Testis (tissue), 3 donors: ENCODE results near the gene CEMIP2. TPM values are rescaled to one million over a fixed set of nuclear protein-coding genes. Genes with fewer than 3 reads are reported as not detected.

Experiments used
- DNase-seq: peaks from one replicate; pipeline ENCODE4 v3.0.0-alpha.2; 2019
- H3K27ac ChIP-seq, 2 donors: fragments of 200-600 bp; sonication (generic); one replicate each; pipeline ENCODE4 v1.5.1; 2019
- H3K27me3 ChIP-seq: fragments of 200-600 bp; sonication (generic); one replicate; pipeline ENCODE4 v1.5.1; 2019
- H3K36me3 ChIP-seq: fragments of 200-600 bp; sonication (generic); one replicate; pipeline ENCODE4 v1.5.1; 2017; ENCODE audit warnings: low read depth; ENCODE audit errors: missing control alignments
- H3K4me1 ChIP-seq: fragments of 200-600 bp; sonication (generic); one replicate; pipeline ENCODE4 v1.5.1; 2019
- H3K4me3 ChIP-seq, 2 donors: fragments of 200-600 bp; sonication (generic); one replicate each; pipeline ENCODE4 v1.5.1; 2017 to 2019
- H3K9me3 ChIP-seq: fragments of 200-600 bp; sonication (generic); one replicate; pipeline ENCODE4 v1.5.1; 2017
- POLR2A ChIP-seq: fragments of 450-650 bp; IDR thresholded peaks from one replicate; pipeline ENCODE4 v1.6.1; 2017; ENCODE audit warnings: antibody characterized with exemption, mild to moderate bottlenecking, moderate library complexity
- WGBS, 2 donors: methylation state at CpG; one replicate each; pipeline ENCODE4 v1.1.5; 2018; 5-methylcytosine and 5-hydroxymethylcytosine counted together
- intact Hi-C: fragments of 100-400 bp; cut with DNase I; formaldehyde crosslinking; loops from one replicate; pipeline ENCODE4 v1.15.1; 2023; ENCODE audit warnings: low total_unique reads
- polyA plus RNA-seq: library from polyadenylated mRNA; stranded (reverse); fragments of 350-450 nt; fragmentation: Illumina TruSeq; extraction: RNeasy Lipid Tissue Mini Kit (QIAGEN cat#74804); gene quantifications from one replicate; pipeline ENCODE4 v1.2.3, GENCODE V29; 2014; ENCODE audit warnings: low read depth, low replicate concordance; ENCODE audit not compliant: insufficient read depth
- total RNA-seq, 2 donors: library from RNA; depleted of rRNA; stranded (reverse); fragments of >200 nt; gene quantifications; one replicate each; pipeline ENCODE4 v1.2.3, GENCODE V29; 2016
- TF ChIP-seq, protein P1 (sequence below), 3 experiments: fragments of 450-650 bp in 2 of 3; fragments of 200-600 bp in 1 of 3; sonication (generic) in 1 of 3; IDR thresholded peaks; one replicate each; pipeline ENCODE4 v1.5.1; 2016 to 2019; ENCODE audit warnings: antibody characterized with exemption in 3 of 3, mild to moderate bottlenecking in 2 of 3, moderate library complexity in 1 of 3

The CEMIP2 gene
- total and polyA plus RNA-seq, 3 donors from 2014 or later: 18.3 to 146 (median 109) TPM

DNA sequence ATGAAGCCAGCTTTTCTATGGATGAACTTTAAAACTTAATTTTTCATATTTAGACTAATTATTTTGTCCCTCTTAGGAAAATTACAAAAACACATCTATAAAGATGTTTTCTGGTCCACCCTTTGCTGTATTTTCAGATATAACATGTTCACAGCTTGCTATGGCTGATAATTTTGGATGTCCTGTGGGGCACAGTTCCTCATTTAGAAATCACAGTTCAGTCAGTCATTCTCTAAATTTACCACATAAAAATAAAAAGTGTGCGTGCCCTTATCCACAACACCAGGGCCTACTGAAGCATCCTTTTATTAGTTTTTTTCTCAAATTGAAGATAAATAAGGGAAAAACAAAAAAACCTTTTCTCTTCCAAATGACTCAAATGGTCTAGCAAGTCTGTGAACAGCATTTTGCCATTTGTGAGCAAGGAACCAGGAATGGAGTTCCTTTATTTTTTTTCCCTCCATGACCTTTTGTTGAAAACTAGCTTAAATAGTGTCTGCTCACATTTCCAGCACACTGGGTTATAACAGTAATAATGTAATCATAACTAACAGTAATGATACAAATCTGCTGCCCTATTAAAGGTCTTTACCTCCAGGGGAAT lies 87.1 kb downstream of the CEMIP2 start:
- no peak for DNase-seq
- Histone ChIP-seq H3K4me3 (no peak overlapping the region), H3K4me1 (no peaks in the 10 kb centered on the region)

DNA sequence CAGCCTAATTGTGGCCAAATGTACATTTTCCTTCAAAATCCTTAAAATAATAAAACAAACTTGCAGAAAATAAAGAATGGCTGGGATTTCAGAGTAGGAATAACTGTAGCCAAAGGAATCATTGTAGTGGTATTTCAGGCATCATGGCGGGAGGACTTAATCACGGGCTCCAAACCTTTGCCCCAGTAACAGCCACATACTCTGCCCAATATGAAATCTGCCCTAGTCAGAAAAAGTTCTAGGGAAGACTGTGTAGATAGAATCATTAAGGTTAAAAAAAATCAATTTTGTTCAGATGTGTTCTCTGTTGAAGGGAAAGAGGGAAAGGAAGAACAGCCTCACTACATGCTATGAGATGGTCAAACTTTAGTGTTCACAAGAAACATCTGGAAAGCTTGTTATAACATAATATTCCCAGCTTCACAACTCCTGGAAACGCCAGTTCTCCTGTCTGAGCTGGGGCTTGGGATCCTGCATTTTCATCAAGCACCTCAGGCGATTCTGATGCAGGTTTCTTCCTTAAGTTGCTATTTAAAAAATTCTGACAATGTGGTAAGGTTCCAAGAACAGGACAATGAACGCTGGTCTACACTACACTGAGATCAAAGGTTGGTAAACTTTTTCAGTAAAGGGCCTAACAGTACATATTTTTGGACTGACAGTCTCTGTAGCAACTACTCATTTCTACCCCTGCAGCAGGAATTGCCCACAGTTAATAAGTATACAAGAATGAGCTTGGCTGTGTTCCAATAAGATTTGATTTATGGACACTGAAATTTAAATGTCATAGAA lies 87.9 kb downstream of the CEMIP2 start:
- Histone ChIP-seq H3K36me3 (no peaks in the 10 kb centered on the region), H3K9me3 (no peaks in the 10 kb centered on the region), H3K27me3 (no peaks in the 10 kb centered on the region), H3K4me3 (no peak overlapping the region), H3K4me1 (no peaks in the 10 kb centered on the region), H3K27ac (no peak overlapping the region)
- TF ChIP-seq, protein P1, sequence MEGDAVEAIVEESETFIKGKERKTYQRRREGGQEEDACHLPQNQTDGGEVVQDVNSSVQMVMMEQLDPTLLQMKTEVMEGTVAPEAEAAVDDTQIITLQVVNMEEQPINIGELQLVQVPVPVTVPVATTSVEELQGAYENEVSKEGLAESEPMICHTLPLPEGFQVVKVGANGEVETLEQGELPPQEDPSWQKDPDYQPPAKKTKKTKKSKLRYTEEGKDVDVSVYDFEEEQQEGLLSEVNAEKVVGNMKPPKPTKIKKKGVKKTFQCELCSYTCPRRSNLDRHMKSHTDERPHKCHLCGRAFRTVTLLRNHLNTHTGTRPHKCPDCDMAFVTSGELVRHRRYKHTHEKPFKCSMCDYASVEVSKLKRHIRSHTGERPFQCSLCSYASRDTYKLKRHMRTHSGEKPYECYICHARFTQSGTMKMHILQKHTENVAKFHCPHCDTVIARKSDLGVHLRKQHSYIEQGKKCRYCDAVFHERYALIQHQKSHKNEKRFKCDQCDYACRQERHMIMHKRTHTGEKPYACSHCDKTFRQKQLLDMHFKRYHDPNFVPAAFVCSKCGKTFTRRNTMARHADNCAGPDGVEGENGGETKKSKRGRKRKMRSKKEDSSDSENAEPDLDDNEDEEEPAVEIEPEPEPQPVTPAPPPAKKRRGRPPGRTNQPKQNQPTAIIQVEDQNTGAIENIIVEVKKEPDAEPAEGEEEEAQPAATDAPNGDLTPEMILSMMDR (IDR thresholded peaks at IDR 0.05): no peak
- no peak for TF ChIP-seq POLR2A
- intact Hi-C loops: no loop called here
- WGBS, 2 donors: 60 to 67% methylated on average over 5 of the region's 5 CpGs
- no peak for DNase-seq

More for the DNA sequence above, 87.1 kb downstream of the CEMIP2 start:
- WGBS, 2 donors: 60 to 77% methylated on average over 1 of the region's 1 CpG
- no peaks in the 10 kb centered on the region for H3K9me3 ChIP-seq
- TF ChIP-seq POLR2A: no peak
- TF ChIP-seq, protein P1 (IDR thresholded peaks at IDR 0.05): no peak
- intact Hi-C loops: no loop called here
- no peak overlapping the region for H3K27ac ChIP-seq
- no peaks in the 10 kb centered on the region for H3K27me3 ChIP-seq
- H3K36me3 ChIP-seq: no peaks in the 10 kb centered on the region

- TF ChIP-seq, protein P1 (IDR thresholded peaks at IDR 0.05): no peak
- TF ChIP-seq POLR2A: no peak
- Histone ChIP-seq H3K4me1 (no peaks in the 10 kb centered on the region), H3K9me3 (no peaks in the 10 kb centered on the region), H3K36me3 (no peaks in the 10 kb centered on the region), H3K27ac (no peak overlapping the region), H3K27me3 (no peaks in the 10 kb centered on the region), H3K4me3 (no peak overlapping the region)
- 46 to 57% methylated on average over 3 of the region's 3 CpGs for WGBS, 2 donors
- intact Hi-C loops: no loop called here
- DNase-seq: no peak
Observed at GRCh38 chr9:71678999-71679398, 89.3 kb downstream of the CEMIP2 start.

GRCh38 chr9:71677209-71677608 lies 91.1 kb downstream of the CEMIP2 start:
- WGBS, 2 donors: 77 to 86% methylated on average over 1 of the region's 1 CpG
- no peak for DNase-seq
- H3K9me3 ChIP-seq: no peaks in the 10 kb centered on the region
- H3K27me3 ChIP-seq: no peaks in the 10 kb centered on the region
- H3K4me3 ChIP-seq: no peak overlapping the region
- no peaks in the 10 kb centered on the region for H3K36me3 ChIP-seq
- no peak for TF ChIP-seq POLR2A
- no peak overlapping the region for H3K27ac ChIP-seq
- intact Hi-C loops: no loop called here
- H3K4me1 ChIP-seq: no peaks in the 10 kb centered on the region

GRCh38 chr9:71676460-71676859 lies 91.9 kb downstream of the CEMIP2 start:
- H3K4me1 ChIP-seq: no peaks in the 10 kb centered on the region
- no peak overlapping the region for H3K27ac ChIP-seq
- no peaks in the 10 kb centered on the region for H3K9me3 ChIP-seq
- intact Hi-C loops: no loop called here
- no peaks in the 10 kb centered on the region for H3K36me3 ChIP-seq
- TF ChIP-seq POLR2A: no peak
- TF ChIP-seq, protein P1 (IDR thresholded peaks at IDR 0.05): no peak
- no peak overlapping the region for H3K4me3 ChIP-seq
- no peak for DNase-seq
- no peaks in the 10 kb centered on the region for H3K27me3 ChIP-seq
